HepG2 (cell line): ENCODE data around the gene ARHGAP10.

Experiments used
- ARID2 ChIP-seq: sonication (generic); formaldehyde crosslinking; IDR thresholded peaks from 2 replicates; pipeline ENCODE4 v1.8.1; 2022; ENCODE audit warnings: mild to moderate bottlenecking, missing genetic modification reagents, borderline replicate concordance
- ATF3 ChIP-seq: sonication (generic); formaldehyde crosslinking; IDR thresholded peaks from 2 replicates; pipeline ENCODE4 v1.4.0; 2020; ENCODE audit warnings: missing genetic modification reagents
- BRD4 ChIP-seq: sonication (generic); formaldehyde crosslinking; IDR thresholded peaks from 2 replicates; pipeline ENCODE4 v1.4.0; 2020; ENCODE audit warnings: missing genetic modification reagents
- CHD4 ChIP-seq: fragments of 200-600 bp; sonication (generic); IDR thresholded peaks from 2 replicates; pipeline ENCODE4 v1.7.0; 2017; ENCODE audit warnings: mild to moderate bottlenecking, low read length, borderline replicate concordance
- EZH2 ChIP-seq: conservative IDR thresholded peaks from 2 replicates; pipeline ENCODE4 v1.6.1; 2012; ENCODE audit warnings: mild to moderate bottlenecking, low read depth, low read length, moderate library complexity
- PAWR ChIP-seq: sonication (generic); formaldehyde crosslinking; IDR thresholded peaks from 2 replicates; pipeline ENCODE4 v1.4.0; 2020; ENCODE audit warnings: missing genetic modification reagents, mild to moderate bottlenecking, borderline replicate concordance
- POLR2A ChIP-seq, 2 experiments: IDR thresholded peaks; 2 replicates each; pipeline ENCODE4 v1.6.1; 2011; ENCODE audit warnings: low read depth in 2 of 2, low read length in 2 of 2, mild to moderate bottlenecking in 1 of 2, moderate library complexity in 1 of 2; ENCODE audit not compliant: insufficient read depth in 1 of 2
- YY1 ChIP-seq: IDR thresholded peaks from 2 replicates; pipeline ENCODE4 v1.6.1; 2011; ENCODE audit warnings: low read length, low read depth, moderate library complexity, mild to moderate bottlenecking; ENCODE audit not compliant: insufficient read depth, insufficient replicate concordance
- TF ChIP-seq, protein P1 (sequence below), 2 experiments: IDR thresholded peaks; 2 replicates each; pipeline ENCODE4 v1.6.1; 2011 to 2012; ENCODE audit warnings: low read length in 2 of 2, borderline replicate concordance in 1 of 2, low read depth in 1 of 2, mild to moderate bottlenecking in 1 of 2, moderate library complexity in 1 of 2
- TF ChIP-seq, protein P2 (sequence below): sonication (generic); formaldehyde crosslinking; IDR thresholded peaks from 2 replicates; pipeline ENCODE4 v1.5.0; 2020; ENCODE audit warnings: mild to moderate bottlenecking, missing genetic modification reagents, moderate library complexity

DNA sequence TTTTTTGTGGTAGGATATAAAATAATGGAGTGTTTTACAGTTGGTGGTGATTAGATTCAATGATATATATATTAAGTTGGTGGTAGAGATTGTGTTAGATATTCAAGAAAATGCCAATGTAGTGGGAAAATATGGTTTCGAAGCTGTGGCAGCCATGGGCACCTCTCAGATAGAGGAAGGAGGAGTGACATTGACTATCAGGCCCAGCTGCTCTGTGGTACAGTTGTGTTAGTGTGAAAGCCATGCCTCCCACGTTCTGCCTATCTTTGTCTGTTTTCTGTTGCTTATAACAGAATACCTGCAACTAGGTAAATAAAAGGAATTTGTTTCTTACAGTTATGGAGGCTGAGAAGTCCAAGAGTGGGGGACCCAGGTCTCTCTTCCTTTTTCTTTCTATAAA is 101.9 kb downstream of the ARHGAP10 start:
- TF ChIP-seq, protein P1, sequence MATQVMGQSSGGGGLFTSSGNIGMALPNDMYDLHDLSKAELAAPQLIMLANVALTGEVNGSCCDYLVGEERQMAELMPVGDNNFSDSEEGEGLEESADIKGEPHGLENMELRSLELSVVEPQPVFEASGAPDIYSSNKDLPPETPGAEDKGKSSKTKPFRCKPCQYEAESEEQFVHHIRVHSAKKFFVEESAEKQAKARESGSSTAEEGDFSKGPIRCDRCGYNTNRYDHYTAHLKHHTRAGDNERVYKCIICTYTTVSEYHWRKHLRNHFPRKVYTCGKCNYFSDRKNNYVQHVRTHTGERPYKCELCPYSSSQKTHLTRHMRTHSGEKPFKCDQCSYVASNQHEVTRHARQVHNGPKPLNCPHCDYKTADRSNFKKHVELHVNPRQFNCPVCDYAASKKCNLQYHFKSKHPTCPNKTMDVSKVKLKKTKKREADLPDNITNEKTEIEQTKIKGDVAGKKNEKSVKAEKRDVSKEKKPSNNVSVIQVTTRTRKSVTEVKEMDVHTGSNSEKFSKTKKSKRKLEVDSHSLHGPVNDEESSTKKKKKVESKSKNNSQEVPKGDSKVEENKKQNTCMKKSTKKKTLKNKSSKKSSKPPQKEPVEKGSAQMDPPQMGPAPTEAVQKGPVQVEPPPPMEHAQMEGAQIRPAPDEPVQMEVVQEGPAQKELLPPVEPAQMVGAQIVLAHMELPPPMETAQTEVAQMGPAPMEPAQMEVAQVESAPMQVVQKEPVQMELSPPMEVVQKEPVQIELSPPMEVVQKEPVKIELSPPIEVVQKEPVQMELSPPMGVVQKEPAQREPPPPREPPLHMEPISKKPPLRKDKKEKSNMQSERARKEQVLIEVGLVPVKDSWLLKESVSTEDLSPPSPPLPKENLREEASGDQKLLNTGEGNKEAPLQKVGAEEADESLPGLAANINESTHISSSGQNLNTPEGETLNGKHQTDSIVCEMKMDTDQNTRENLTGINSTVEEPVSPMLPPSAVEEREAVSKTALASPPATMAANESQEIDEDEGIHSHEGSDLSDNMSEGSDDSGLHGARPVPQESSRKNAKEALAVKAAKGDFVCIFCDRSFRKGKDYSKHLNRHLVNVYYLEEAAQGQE (IDR thresholded peaks at IDR 0.05; ENCODE audit: borderline replicate concordance in 1 of 2, low read depth in 1 of 2, low read length in 2 of 2), result no peak
- TF ChIP-seq PAWR (CRISPR knock-in tag) (no peak), YY1 (no peak), EZH2 (no peak), POLR2A (IDR thresholded peaks at IDR 0.05; ENCODE audit: insufficient read depth in 1 of 2, low read depth in 2 of 2, low read length in 2 of 2) (no peak), CHD4 (no peak), ATF3 (CRISPR knock-in tag) (no peak), ARID2 (CRISPR knock-in tag) (no peak), BRD4 (no peak)
- TF ChIP-seq, protein P2, sequence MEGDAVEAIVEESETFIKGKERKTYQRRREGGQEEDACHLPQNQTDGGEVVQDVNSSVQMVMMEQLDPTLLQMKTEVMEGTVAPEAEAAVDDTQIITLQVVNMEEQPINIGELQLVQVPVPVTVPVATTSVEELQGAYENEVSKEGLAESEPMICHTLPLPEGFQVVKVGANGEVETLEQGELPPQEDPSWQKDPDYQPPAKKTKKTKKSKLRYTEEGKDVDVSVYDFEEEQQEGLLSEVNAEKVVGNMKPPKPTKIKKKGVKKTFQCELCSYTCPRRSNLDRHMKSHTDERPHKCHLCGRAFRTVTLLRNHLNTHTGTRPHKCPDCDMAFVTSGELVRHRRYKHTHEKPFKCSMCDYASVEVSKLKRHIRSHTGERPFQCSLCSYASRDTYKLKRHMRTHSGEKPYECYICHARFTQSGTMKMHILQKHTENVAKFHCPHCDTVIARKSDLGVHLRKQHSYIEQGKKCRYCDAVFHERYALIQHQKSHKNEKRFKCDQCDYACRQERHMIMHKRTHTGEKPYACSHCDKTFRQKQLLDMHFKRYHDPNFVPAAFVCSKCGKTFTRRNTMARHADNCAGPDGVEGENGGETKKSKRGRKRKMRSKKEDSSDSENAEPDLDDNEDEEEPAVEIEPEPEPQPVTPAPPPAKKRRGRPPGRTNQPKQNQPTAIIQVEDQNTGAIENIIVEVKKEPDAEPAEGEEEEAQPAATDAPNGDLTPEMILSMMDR (CRISPR knock-in tag), result no peak
